ENCODE data around the gene CNTN6. TPM values are rescaled to one million over a fixed set of nuclear protein-coding genes. Genes with fewer than 3 reads are reported as not detected.

The CNTN6 gene
- total and polyA plus RNA-seq, 2 donors (not counting 1 experiment from before 2014, with no cell fraction given) = not detected

DNA sequence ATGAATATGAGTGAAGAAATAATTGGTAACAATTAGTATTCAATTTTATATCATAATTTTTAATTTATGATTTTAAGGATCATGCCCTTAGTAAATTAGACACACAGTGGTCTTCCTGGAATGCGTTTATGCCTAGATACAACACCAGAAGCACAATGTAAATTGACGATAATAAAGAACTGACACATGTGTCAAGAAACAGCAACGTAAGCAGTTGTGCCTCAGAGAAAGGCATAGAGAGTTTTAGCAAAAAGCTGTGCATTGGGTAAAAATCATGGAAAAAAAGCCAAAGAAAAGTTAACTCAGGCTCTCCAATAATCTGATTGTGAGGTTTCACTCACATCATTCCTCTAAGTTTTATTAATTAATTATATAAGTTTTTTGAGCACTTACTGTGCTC is 37.0 kb upstream of the CNTN6 start:
- DNase-seq = no peak
- H3K4me3 Mint-ChIP-seq = no peak overlapping the region
- no peaks in the 10 kb centered on the region for H3K9me3 Mint-ChIP-seq (ENCODE audit: insufficient read depth)
- H2AFZ ChIP-seq (ENCODE audit: insufficient read depth, low read depth, low read length, poor library complexity, severe bottlenecking) = no peak overlapping the region
- POLR2A ChIA-PET = no interaction called here
- no peak overlapping the region for H3K4me3 ChIP-seq (ENCODE audit: control extremely low read depth in 1 of 5, extremely low read depth in 1 of 5, insufficient read depth in 1 of 5, low read depth in 2 of 5, low read length in 4 of 5)
- intact Hi-C loops (cut with micrococcal nuclease) = no loop called here
- no peak for TF ChIP-seq EZH2 (IDR thresholded peaks at IDR 0.05; ENCODE audit: borderline replicate concordance, insufficient read depth, low read depth, low read length, poor library complexity, severe bottlenecking)
- TF ChIP-seq, protein P1, sequence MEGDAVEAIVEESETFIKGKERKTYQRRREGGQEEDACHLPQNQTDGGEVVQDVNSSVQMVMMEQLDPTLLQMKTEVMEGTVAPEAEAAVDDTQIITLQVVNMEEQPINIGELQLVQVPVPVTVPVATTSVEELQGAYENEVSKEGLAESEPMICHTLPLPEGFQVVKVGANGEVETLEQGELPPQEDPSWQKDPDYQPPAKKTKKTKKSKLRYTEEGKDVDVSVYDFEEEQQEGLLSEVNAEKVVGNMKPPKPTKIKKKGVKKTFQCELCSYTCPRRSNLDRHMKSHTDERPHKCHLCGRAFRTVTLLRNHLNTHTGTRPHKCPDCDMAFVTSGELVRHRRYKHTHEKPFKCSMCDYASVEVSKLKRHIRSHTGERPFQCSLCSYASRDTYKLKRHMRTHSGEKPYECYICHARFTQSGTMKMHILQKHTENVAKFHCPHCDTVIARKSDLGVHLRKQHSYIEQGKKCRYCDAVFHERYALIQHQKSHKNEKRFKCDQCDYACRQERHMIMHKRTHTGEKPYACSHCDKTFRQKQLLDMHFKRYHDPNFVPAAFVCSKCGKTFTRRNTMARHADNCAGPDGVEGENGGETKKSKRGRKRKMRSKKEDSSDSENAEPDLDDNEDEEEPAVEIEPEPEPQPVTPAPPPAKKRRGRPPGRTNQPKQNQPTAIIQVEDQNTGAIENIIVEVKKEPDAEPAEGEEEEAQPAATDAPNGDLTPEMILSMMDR (IDR thresholded peaks at IDR 0.05) = no peak
- no peaks in the 10 kb centered on the region for H3K4me1 Mint-ChIP-seq
- no peak for ATAC-seq (ENCODE audit: low read depth)
- no peaks in the 10 kb centered on the region for H3K9me3 ChIP-seq (ENCODE audit: control extremely low read depth in 1 of 3, control insufficient read depth in 2 of 3, insufficient read depth in 1 of 3, low read length in 2 of 3)
- H3K9ac ChIP-seq (ENCODE audit: low read length) = no peak overlapping the region
- H3K27me3 ChIP-seq (replicated peaks in 1 of 4; ENCODE audit: control extremely low read depth in 1 of 4, control insufficient read depth in 3 of 4, insufficient read depth in 4 of 4, low read length in 3 of 4) = no peaks in the 10 kb centered on the region
- H3K27ac ChIP-seq (ENCODE audit: low read length in 2 of 2) = no peak overlapping the region
- H4K20me1 ChIP-seq (ENCODE audit: control insufficient read depth, insufficient read depth, low read length, poor library complexity, severe bottlenecking) = no peaks in the 10 kb centered on the region
- CTCF ChIA-PET = no interaction called here
- no peak overlapping the region for H3K27ac Mint-ChIP-seq
- no peaks in the 10 kb centered on the region for H3K79me2 ChIP-seq (ENCODE audit: control insufficient read depth, insufficient read depth, low read length)
- no peaks in the 10 kb centered on the region for H3K27me3 Mint-ChIP-seq
- H3K36me3 ChIP-seq (replicated peaks in 1 of 2; ENCODE audit: control extremely low read depth in 1 of 2, control insufficient read depth in 1 of 2, extremely low read depth in 1 of 2, insufficient read depth in 2 of 2, low read length in 1 of 2) = no peaks in the 10 kb centered on the region
- H3K4me1 ChIP-seq (ENCODE audit: control insufficient read depth in 2 of 2, insufficient read depth in 2 of 2, low read length in 2 of 2) = no peaks in the 10 kb centered on the region
- WGBS (ENCODE audit: insufficient coverage) = no CpG with 5 or more reads among the region's 3 CpGs
- no peak overlapping the region for H3K4me2 ChIP-seq (replicated peaks; ENCODE audit: low read depth, low read length, poor library complexity, severe bottlenecking)

DNA sequence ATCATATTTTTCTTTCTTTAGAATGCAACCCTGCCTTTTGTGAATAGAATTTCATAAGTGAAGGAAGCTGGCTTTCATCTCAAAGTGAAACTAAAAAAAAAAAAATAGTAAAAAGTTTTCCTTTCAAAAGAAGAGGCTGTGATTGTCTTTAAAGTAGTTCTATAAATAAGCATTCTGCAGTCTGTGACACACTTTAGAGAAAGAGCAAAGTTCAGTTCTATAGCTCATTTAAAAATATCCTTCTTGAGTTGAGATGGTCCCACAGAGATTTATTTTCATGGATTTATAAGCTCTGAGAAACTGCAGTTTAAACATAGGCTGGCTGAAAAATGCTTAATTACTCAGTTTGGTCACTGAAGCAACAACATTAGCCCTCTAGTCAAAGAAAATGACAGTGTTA is 36.1 kb upstream of the CNTN6 start:
- Histone ChIP-seq H3K4me3 (ENCODE audit: control extremely low read depth in 1 of 5, extremely low read depth in 1 of 5, insufficient read depth in 1 of 5, low read depth in 2 of 5, low read length in 4 of 5) (no peak overlapping the region), H3K27ac (ENCODE audit: low read length in 2 of 2) (no peak overlapping the region), H3K79me2 (ENCODE audit: control insufficient read depth, insufficient read depth, low read length) (no peaks in the 10 kb centered on the region), H3K4me1 (ENCODE audit: control insufficient read depth in 2 of 2, insufficient read depth in 2 of 2, low read length in 2 of 2) (no peaks in the 10 kb centered on the region), H2AFZ (ENCODE audit: insufficient read depth, low read depth, low read length, poor library complexity, severe bottlenecking) (no peak overlapping the region), H3K27me3 (replicated peaks in 1 of 4; ENCODE audit: control extremely low read depth in 1 of 4, control insufficient read depth in 3 of 4, insufficient read depth in 4 of 4, low read length in 3 of 4) (no peaks in the 10 kb centered on the region), H4K20me1 (ENCODE audit: control insufficient read depth, insufficient read depth, low read length, poor library complexity, severe bottlenecking) (no peaks in the 10 kb centered on the region), H3K4me2 (replicated peaks; ENCODE audit: low read depth, low read length, poor library complexity, severe bottlenecking) (no peak overlapping the region), H3K36me3 (replicated peaks in 1 of 2; ENCODE audit: control extremely low read depth in 1 of 2, control insufficient read depth in 1 of 2, extremely low read depth in 1 of 2, insufficient read depth in 2 of 2, low read length in 1 of 2) (no peaks in the 10 kb centered on the region), H3K9ac (ENCODE audit: low read length) (no peak overlapping the region), H3K9me3 (ENCODE audit: control extremely low read depth in 1 of 3, control insufficient read depth in 2 of 3, insufficient read depth in 1 of 3, low read length in 2 of 3) (no peaks in the 10 kb centered on the region)
- ChIA-PET POLR2A (no interaction called here), CTCF (no interaction called here)
- TF ChIP-seq EZH2 (IDR thresholded peaks at IDR 0.05; ENCODE audit: borderline replicate concordance, insufficient read depth, low read depth, low read length, poor library complexity, severe bottlenecking) = no peak
- TF ChIP-seq, protein P1 (IDR thresholded peaks at IDR 0.05) = no peak
- Mint-ChIP-seq H3K9me3 (ENCODE audit: insufficient read depth) (no peaks in the 10 kb centered on the region), H3K27me3 (no peaks in the 10 kb centered on the region), H3K27ac (no peak overlapping the region), H3K4me1 (no peaks in the 10 kb centered on the region), H3K4me3 (no peak overlapping the region)
- intact Hi-C loops (cut with micrococcal nuclease) = no loop called here
- ATAC-seq (ENCODE audit: low read depth) = no peak
- no peak for DNase-seq
